Neural crest cell (in vitro differentiated cells): ENCODE results near the gene HESX1. TPM values are rescaled to one million over a fixed set of nuclear protein-coding genes. Genes with fewer than 3 reads are reported as not detected.

ENCODE experiments used
- DNase-seq: peaks from one replicate; pipeline ENCODE4 v3.0.0; 2021; ENCODE audit warnings: low read depth, mixed read lengths, low spot score
- H3K27ac Mint-ChIP-seq: one replicate; pipeline ENCODE4 v1.8.0; 2021; ENCODE audit warnings: mild to moderate bottlenecking, mixed read lengths; ENCODE audit not compliant: unreplicated experiment
- H3K27me3 Mint-ChIP-seq: 2 replicates; pipeline ENCODE4 v1.8.0; 2021; ENCODE audit warnings: low read depth, mild to moderate bottlenecking, mixed read lengths
- H3K36me3 Mint-ChIP-seq: 2 replicates; pipeline ENCODE4 v1.8.0; 2021; ENCODE audit warnings: low read depth, mild to moderate bottlenecking, mixed read lengths
- H3K4me1 Mint-ChIP-seq: 2 replicates; pipeline ENCODE4 v1.8.0; 2021; ENCODE audit warnings: mixed read lengths
- H3K4me3 Mint-ChIP-seq: one replicate; pipeline ENCODE4 v1.8.0; 2021; ENCODE audit warnings: mild to moderate bottlenecking, mixed read lengths
- H3K9me3 Mint-ChIP-seq: 2 replicates; pipeline ENCODE4 v1.8.0; 2021; ENCODE audit warnings: mixed read lengths
- total RNA-seq: library from RNA; stranded (reverse); gene quantifications from 2 replicates; pipeline ENCODE4 v1.2.1, GENCODE V29; 2021
- TF ChIP-seq, protein P1 (sequence below): fragments of 200-600 bp; sonication (generic); conservative IDR thresholded peaks from 2 replicates; pipeline ENCODE4 v1.5.0; 2021; ENCODE audit warnings: antibody characterized with exemption, mild to moderate bottlenecking

Gene HESX1
- total RNA-seq, 1 donor from 2014 or later = 0.98 TPM

DNA sequence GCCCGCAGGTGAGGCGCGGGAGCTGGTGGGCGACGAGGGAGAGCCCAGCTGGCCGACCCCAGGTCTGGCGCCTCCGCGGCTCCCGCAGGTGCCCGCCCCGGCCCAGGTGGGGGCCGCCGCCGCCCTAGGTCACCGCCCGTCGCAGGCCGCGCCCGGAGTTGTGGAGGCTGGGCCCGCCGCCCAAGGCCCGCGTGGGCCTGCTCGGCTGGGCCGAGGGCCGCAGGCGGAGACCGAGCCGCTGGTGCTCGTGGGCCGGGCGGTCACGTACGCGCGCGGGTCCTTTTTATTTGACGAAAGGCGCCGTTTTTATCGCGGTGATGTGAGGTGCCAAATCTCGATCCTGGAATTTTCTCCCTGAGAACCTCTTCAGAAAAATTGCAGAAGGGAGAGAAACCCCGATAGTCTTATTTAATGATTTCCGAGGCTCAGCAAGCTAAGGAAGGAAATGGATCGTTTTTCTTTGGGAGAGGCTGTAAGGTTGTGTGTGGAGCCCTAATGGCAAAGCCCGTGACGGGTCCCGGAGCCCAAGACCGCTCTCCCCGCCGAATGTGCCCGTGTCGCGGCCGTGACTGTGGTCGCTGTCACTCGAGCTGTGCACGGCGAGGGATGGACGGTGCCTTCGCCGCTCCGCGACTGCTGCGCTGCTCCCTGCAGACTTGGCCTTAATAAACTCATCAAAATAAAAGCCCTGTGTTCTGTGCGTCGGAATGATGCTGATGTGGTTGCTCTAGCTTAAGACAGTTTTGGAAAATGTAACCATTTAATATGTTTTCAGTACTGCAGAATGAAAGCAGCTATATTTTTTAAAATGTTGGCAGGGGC, 28.4 kb upstream of the HESX1 start:
- Mint-ChIP-seq H3K27me3 (peaks cover 9% of the 10 kb centered on the region), H3K36me3 (peaks cover 3% of the 10 kb centered on the region), H3K27ac (peak overlapping the region; percentile 50), H3K4me3 (peak overlapping the region; percentile 95), H3K9me3 (no peaks in the 10 kb centered on the region), H3K4me1 (peaks cover 29% of the 10 kb centered on the region)
- TF ChIP-seq, protein P1, sequence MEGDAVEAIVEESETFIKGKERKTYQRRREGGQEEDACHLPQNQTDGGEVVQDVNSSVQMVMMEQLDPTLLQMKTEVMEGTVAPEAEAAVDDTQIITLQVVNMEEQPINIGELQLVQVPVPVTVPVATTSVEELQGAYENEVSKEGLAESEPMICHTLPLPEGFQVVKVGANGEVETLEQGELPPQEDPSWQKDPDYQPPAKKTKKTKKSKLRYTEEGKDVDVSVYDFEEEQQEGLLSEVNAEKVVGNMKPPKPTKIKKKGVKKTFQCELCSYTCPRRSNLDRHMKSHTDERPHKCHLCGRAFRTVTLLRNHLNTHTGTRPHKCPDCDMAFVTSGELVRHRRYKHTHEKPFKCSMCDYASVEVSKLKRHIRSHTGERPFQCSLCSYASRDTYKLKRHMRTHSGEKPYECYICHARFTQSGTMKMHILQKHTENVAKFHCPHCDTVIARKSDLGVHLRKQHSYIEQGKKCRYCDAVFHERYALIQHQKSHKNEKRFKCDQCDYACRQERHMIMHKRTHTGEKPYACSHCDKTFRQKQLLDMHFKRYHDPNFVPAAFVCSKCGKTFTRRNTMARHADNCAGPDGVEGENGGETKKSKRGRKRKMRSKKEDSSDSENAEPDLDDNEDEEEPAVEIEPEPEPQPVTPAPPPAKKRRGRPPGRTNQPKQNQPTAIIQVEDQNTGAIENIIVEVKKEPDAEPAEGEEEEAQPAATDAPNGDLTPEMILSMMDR = no peak
- DNase-seq = peak; percentile 32

DNA sequence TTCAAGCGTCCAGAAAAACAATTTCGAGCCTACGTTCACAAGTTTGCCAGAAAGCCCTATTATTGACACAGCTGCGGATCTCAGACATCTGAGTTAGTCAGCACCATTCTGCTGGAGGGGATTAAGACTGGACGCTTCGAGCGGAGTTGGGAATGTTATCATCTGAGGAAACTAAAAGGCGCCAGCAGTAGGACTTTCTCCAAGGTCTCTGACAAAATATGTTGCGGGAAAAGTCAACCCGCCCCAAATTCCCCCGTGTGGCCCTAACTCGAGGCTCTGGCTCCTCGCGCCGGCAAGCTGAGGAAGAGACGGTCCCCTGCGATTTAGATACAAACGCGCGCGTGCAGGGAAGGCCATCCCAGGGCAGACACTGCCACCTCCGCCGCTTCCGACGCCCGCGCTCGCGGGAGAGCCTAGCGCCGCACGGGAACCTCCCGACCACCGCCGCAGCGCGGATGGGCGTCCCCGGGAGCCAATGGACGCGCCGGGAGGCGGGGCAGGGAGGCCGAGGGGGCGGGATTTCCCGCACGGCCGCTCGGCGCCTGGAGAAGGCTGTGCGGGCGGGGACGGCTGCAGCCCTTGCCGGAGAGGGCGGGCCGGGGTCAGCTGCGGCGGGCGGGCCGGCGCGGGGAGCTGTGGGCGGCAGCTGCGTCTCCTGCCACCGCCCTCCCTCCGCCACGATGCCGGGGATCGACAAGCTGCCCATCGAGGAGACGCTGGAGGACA, 27.6 kb upstream of the HESX1 start, which contains the start of gene APPL1:
APPL1 (plus strand) TSS at position 526 of the 726 bp plus-strand sequence; CDS start at position 681, 155 bp downstream.
- Mint-ChIP-seq H3K27ac (peak within 1 kb of the TSS; percentile 54), H3K4me3 (peak within 1 kb of the TSS; percentile 95), H3K4me1 (peaks cover 29% of the 10 kb centered on the region), H3K27me3 (peaks cover 9% of the 10 kb centered on the region), H3K36me3 (peaks cover 2% of the 10 kb centered on the region), H3K9me3 (no peaks in the 10 kb centered on the region)
- peak; percentile 96 for DNase-seq
- TF ChIP-seq, protein P1 = peak; percentile 16

DNA sequence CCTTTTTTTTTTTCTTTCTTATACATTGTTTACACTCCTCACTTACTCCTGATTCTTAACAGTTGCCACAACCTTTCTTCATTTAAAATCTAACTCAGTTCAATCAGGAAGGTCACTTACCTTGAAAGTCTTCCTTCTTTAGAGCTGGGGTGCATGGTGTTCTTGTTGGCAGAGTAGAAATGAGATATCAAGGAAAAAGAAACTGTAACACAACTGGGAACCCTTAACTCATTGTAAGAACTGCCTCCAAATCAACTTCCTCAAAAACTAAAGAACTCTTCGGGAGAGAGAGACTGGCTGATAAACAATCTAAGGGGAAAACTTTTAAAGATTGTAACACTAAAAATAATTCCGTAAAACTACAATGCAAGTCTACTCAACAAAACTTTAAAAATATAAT, 26.4 kb upstream of the HESX1 start:
- no peak for DNase-seq
- TF ChIP-seq, protein P1 = no peak
- Mint-ChIP-seq H3K4me3 (peak overlapping the region; percentile 20), H3K36me3 (no peaks in the 10 kb centered on the region), H3K4me1 (peaks cover 29% of the 10 kb centered on the region), H3K27ac (no peak overlapping the region), H3K9me3 (no peaks in the 10 kb centered on the region), H3K27me3 (peaks cover 9% of the 10 kb centered on the region)

DNA sequence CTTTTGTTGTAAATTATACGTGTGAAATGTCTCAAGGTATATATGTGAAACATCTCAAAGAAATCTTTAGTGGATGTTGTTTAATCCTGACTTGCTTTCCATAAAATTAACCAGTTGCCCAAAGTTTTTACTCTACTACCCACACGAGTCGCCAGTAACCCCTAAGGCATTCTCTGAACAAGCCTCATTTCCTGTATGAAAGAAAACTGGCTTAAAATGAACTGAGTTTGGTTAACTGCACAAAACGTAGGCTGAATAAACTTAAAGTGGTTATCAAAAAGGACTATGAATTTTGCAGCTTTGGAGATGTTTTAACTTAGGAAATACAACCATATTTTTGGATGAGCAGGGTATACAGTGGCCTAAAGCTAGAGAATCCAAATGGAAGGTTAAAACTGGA, 25.1 kb upstream of the HESX1 start:
- H3K27ac Mint-ChIP-seq = no peak overlapping the region
- no peaks in the 10 kb centered on the region for H3K9me3 Mint-ChIP-seq
- H3K36me3 Mint-ChIP-seq = no peaks in the 10 kb centered on the region
- H3K4me3 Mint-ChIP-seq = peak overlapping the region; percentile 36
- DNase-seq = no peak
- peaks cover 29% of the 10 kb centered on the region for H3K4me1 Mint-ChIP-seq
- H3K27me3 Mint-ChIP-seq = peaks cover 9% of the 10 kb centered on the region
- TF ChIP-seq, protein P1 = no peak

- H3K9me3 Mint-ChIP-seq = peaks cover 2% of the 10 kb centered on the region
- H3K27me3 Mint-ChIP-seq = no peaks in the 10 kb centered on the region
- H3K36me3 Mint-ChIP-seq = no peaks in the 10 kb centered on the region
- TF ChIP-seq, protein P1 = peak; percentile 52
- peak overlapping the region; percentile 21 for H3K4me3 Mint-ChIP-seq
- no peak for DNase-seq
- H3K27ac Mint-ChIP-seq = no peak overlapping the region
- H3K4me1 Mint-ChIP-seq = peaks cover 13% of the 10 kb centered on the region
Observed at GRCh38 chr3:57221883-57222282, 22.1 kb upstream of the HESX1 start.
